ENCODE measurements around the gene CFLAR.
"Not testable (repeated sequence)": the region's sequence is repeated elsewhere in the genome, so short reads cannot be mapped to it uniquely, and the experiment has no call there.

CFLAR gene

GRCh38 chr2:201149064-201149820 lies 33.3 kb downstream of the CFLAR start:
- DNase-seq: no peak

- DNase-seq: not testable (repeated sequence)
Observed at GRCh38 chr2:201149821-201150165, 33.8 kb downstream of the CFLAR start.

GRCh38 chr2:201150454-201151020 lies 34.6 kb downstream of the CFLAR start:
- peak; percentile 78 for DNase-seq

- DNase-seq: peak; percentile 76
Observed at GRCh38 chr2:201151127-201151981, 35.4 kb downstream of the CFLAR start.

GRCh38 chr2:201152517-201152916 lies 36.6 kb downstream of the CFLAR start:
- DNase-seq: no peak

GRCh38 chr2:201152999-201153815 lies 37.2 kb downstream of the CFLAR start:
- peak; percentile 80 for DNase-seq

GRCh38 chr2:201154615-201155399 lies 38.8 kb downstream of the CFLAR start:
- DNase-seq: no peak

- DNase-seq: no peak
Observed at GRCh38 chr2:201156036-201156435, 40.1 kb downstream of the CFLAR start.

GRCh38 chr2:201156640-201157039 lies 40.7 kb downstream of the CFLAR start:
- DNase-seq: no peak

GRCh38 chr2:201157694-201158093 lies 41.7 kb downstream of the CFLAR start:
- DNase-seq: no peak

- DNase-seq: peak; percentile 99
Observed at GRCh38 chr2:201158111-201158929, 42.4 kb downstream of the CFLAR start.

GRCh38 chr2:201164166-201164565 lies 48.2 kb downstream of the CFLAR start:
- DNase-seq: no peak

- DNase-seq: no peak
Observed at GRCh38 chr2:201167546-201167945, 51.6 kb downstream of the CFLAR start.

GRCh38 chr2:201168496-201168895 lies 52.5 kb downstream of the CFLAR start:
- peak; percentile 47 for DNase-seq

GRCh38 chr2:201171259-201171814 lies 55.4 kb downstream of the CFLAR start:
- no peak for DNase-seq

- DNase-seq: no peak
Observed at GRCh38 chr2:201172279-201172678, 56.3 kb downstream of the CFLAR start.

- DNase-seq: peak; percentile 65
Observed at GRCh38 chr2:201174687-201175086, 58.7 kb downstream of the CFLAR start.

- no peak for DNase-seq
Observed at GRCh38 chr2:201176081-201176481, 60.1 kb downstream of the CFLAR start.

GRCh38 chr2:201180010-201180409 lies 64.0 kb downstream of the CFLAR start:
- DNase-seq: peak; percentile 42

GRCh38 chr2:201182650-201183364 lies 66.8 kb downstream of the CFLAR start, which contains the start of gene CASP10:
Gene CASP10, plus strand, starts transcription at chr2:201183141. Its CDS starts 2,637 bp downstream, at chr2:201185778.
- peak; percentile 95 for DNase-seq

All from hematopoietic multipotent progenitor cell treated with erythropoietin and hydrocortisone succinate and interleukin-3 and kit ligand, for 4 days (in vitro differentiated cells).